Left lung (tissue), 10 donors: ENCODE results near the gene CACYBP. TPM values are rescaled to one million over a fixed set of nuclear protein-coding genes. Genes with fewer than 3 reads are reported as not detected.

Source experiments
- ATAC-seq: fragments of 200-7000 bp; cut with Tn5 transposase; one replicate; pipeline ENCODE4 v1.9.1; 2020; ENCODE audit warnings: moderate library complexity
- DNase-seq, 4 donors: peaks; one replicate each; pipeline ENCODE4 v3.0.0-alpha.2; 2013 to 2020
- H3K27ac ChIP-seq, 2 donors: fragments of 200-600 bp; sonication (generic) in 1 of 2; one replicate each; pipeline versions ENCODE4 v1.5.0 to v1.8.0; 2020 to 2021
- H3K27me3 ChIP-seq, 2 donors: fragments of 200-600 bp; sonication (generic) in 1 of 2; one replicate each; pipeline versions ENCODE4 v1.5.0 to v1.8.0; 2020 to 2021
- H3K36me3 ChIP-seq, 2 donors: fragments of 200-600 bp; sonication (generic) in 1 of 2; one replicate each; pipeline versions ENCODE4 v1.5.0 to v1.8.0; 2020 to 2021
- H3K4me1 ChIP-seq, 2 donors: fragments of 200-600 bp; one replicate each; pipeline ENCODE4 v1.8.0; 2021
- H3K4me3 ChIP-seq, 2 donors: fragments of 200-600 bp; sonication (generic) in 1 of 2; one replicate each; pipeline versions ENCODE4 v1.5.0 to v1.8.0; 2020 to 2021; ENCODE audit warnings: mild to moderate bottlenecking in 1 of 2
- H3K9me3 ChIP-seq, 2 donors: fragments of 200-600 bp; sonication (generic) in 1 of 2; one replicate each; pipeline versions ENCODE4 v1.5.0 to v1.8.0; 2020 to 2021
- CTCF ChIP-seq, 2 donors: fragments of 200-600 bp; sonication (generic) in 1 of 2; IDR thresholded peaks; one replicate each; pipeline versions ENCODE4 v1.5.0 to v1.8.0; 2021; ENCODE audit warnings: antibody characterized with exemption in 2 of 2
- intact Hi-C, 2 donors: fragments of 100-400 bp; cut with DNase I; formaldehyde crosslinking; loops; one replicate each; pipeline versions ENCODE4 v1.11.2 to v1.14.2; 2022
- polyA plus RNA-seq, 6 donors: library from polyadenylated mRNA; unstranded; fragments of 120-200 nt; gene quantifications; one replicate each; pipeline ENCODE4 v1.2.1, GENCODE V29; 2013; ENCODE audit not compliant: insufficient read length in 6 of 6
- total RNA-seq, 2 donors: library from RNA; stranded (reverse); fragmentation: NEBNext Ultra II Directional; extraction: Animal tissue kit (Norgen Biotek cat#: 25700); gene quantifications; one replicate each; pipeline ENCODE4 v1.2.1, GENCODE V29; 2021
- donor health status: DM: no; HTN: yes; CAD: no.
- donor health status: DM: no; HTN: no; CAD: no.

CACYBP gene
- total and polyA plus RNA-seq, 8 donors: 69.4 to 136 (median 124) TPM

- peaks cover 18 to 39% of the 10 kb centered on the region in 2 donors for H3K4me1 ChIP-seq
- H3K27ac ChIP-seq: peak overlapping the region; percentile 99
- no peaks in the 10 kb centered on the region for H3K27me3 ChIP-seq
- DNase-seq (peak in 2 of 4 donors; percentile 26 to 61), ATAC-seq (peak; percentile 37)
- no peaks in the 10 kb centered on the region for H3K9me3 ChIP-seq
- H3K36me3 ChIP-seq: no peaks in the 10 kb centered on the region
- peak; percentile 65 to 80 for TF ChIP-seq CTCF (IDR thresholded peaks at IDR 0.05)
- H3K4me3 ChIP-seq: peak overlapping the region; percentile 37 to 91
- intact Hi-C loops: no loop called here
Measured at GRCh38 chr1:174998569-174999215, 1.1 kb upstream of the CACYBP start.

DNA sequence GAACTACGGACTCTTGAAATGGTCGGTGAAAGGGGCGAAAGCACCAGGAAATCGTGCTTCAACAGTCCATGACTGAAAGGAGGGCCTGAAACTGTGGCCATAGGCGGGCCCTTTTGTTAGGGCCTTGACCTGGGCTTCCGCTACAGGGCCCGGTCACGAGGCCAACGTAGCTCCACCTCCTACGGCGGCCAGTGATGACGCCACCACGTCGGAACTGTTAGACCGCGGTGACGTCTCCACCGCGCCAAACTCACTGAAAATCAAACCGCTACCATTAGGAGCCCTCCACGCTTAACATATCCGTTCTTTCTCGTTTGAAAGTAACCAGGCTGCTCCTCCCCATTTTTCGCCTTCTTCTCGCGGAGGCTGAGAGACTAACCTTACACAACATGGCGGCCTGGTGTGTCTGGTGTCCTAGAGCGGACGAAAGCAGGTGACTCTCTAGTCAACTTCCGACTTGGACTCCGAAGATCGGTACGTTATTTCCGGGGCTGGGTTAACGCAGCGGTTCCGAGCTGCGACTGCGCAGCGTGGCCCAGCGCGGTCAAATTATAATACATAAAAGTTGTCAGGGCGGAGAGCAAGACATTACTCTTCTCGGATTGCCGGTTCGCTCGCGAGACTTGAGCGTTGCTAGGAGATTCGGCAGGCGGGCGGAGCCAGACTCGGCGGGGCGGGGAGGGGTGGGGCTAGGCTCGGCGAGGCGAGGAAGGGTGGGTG lies 371 bp upstream of the CACYBP start:
- intact Hi-C loops: no loop called here
- Histone ChIP-seq H3K9me3 (no peaks in the 10 kb centered on the region), H3K36me3 (no peaks in the 10 kb centered on the region), H3K4me3 (peak overlapping the region; percentile 37 to 91), H3K4me1 (peaks cover 18 to 39% of the 10 kb centered on the region in 2 donors), H3K27ac (peak overlapping the region; percentile 99), H3K27me3 (no peaks in the 10 kb centered on the region)
- no peak for TF ChIP-seq CTCF (IDR thresholded peaks at IDR 0.05)
- peak; percentile 89 for ATAC-seq
- DNase-seq: peak; percentile 99 to 100 (median 100)

DNA sequence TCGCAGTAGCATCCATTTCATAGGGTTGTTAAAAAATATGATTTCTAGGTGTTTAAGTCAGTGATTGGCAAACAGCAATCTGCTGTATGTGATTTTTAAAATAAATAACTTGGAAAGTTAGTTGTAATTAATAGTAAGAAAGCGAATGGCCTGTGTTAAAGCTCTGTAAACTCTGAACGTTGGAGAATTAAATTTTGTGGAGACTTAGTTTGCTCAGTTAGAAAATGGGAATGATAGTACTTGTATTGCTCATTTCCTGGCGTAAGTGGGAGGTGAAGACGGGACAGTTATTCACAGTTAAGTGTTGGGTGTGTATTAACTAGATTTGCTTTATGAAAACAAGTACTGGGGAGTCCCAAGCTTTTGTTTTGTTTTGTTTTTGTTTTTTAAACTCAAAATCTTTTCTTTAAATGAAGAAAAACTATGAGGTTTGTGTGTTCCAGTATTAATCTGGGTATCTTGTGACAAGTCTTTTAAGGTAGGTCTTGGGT lies 995 bp downstream of the CACYBP start:
- H3K4me1 ChIP-seq: peaks cover 18 to 39% of the 10 kb centered on the region in 2 donors
- H3K4me3 ChIP-seq: peak overlapping the region; percentile 76 to 91
- H3K27me3 ChIP-seq: no peaks in the 10 kb centered on the region
- peak overlapping the region; percentile 99 for H3K27ac ChIP-seq
- H3K9me3 ChIP-seq: no peaks in the 10 kb centered on the region
- DNase-seq (no peak), ATAC-seq (no peak)
- intact Hi-C loops: no loop called here
- TF ChIP-seq CTCF (IDR thresholded peaks at IDR 0.05): no peak
- H3K36me3 ChIP-seq: no peaks in the 10 kb centered on the region

DNA sequence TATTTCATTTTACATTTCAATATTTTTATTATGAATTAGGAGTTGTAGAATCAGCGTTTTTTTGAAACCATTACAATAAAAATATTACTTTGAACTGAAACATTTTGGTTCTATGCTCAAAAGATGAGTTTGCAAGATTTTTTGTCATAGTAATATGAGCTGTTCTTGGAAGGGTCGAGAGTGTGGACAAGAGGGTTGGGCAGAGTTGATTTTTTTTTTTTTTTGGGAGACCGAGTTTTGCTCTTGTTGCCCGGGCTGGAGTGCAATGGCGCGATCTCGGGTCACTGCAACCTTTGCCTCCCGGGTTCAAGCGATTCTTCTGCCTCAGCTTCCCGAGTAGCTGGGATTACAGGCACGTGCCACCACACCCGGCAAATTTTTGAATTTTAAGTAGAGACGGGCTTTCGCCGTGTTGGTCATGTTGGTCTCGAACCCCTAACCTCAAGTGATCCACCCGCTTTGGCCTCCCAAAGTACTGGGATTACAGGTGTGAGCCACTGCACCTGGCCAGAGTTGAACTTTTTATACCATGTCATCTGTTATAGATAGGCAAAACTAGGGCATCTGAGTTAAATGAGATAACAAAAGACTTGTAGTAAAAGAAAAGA lies 3.3 kb downstream of the CACYBP start:
- DNase-seq: peak in 1 of 4 donors; percentile 37
- intact Hi-C loops: no loop called here
- Histone ChIP-seq H3K4me1 (peaks cover 18 to 39% of the 10 kb centered on the region in 2 donors), H3K4me3 (no peak overlapping the region), H3K9me3 (no peaks in the 10 kb centered on the region), H3K36me3 (peaks cover 0 to 23% of the 10 kb centered on the region in 2 donors), H3K27ac (no peak overlapping the region), H3K27me3 (no peaks in the 10 kb centered on the region)
- no peak for ATAC-seq
- no peak for TF ChIP-seq CTCF (IDR thresholded peaks at IDR 0.05)

- DNase-seq: no peak
- Histone ChIP-seq H3K4me3 (no peak overlapping the region), H3K27me3 (no peaks in the 10 kb centered on the region), H3K9me3 (no peaks in the 10 kb centered on the region), H3K4me1 (peaks cover 15 to 36% of the 10 kb centered on the region in 2 donors), H3K27ac (no peak overlapping the region), H3K36me3 (peaks cover 0 to 28% of the 10 kb centered on the region in 2 donors)
- no peak for TF ChIP-seq CTCF (IDR thresholded peaks at IDR 0.05)
- ATAC-seq: no peak
- intact Hi-C loops: no loop called here
Measured at GRCh38 chr1:175003521-175003920, 3.8 kb downstream of the CACYBP start.
